HepG2 (cell line): ENCODE data around the gene HAS3. TPM values are rescaled to one million over a fixed set of nuclear protein-coding genes. Genes with fewer than 3 reads are reported as not detected.

ENCODE experiments used
- E2F5 ChIP-seq: sonication (generic); formaldehyde crosslinking; conservative IDR thresholded peaks from 2 replicates; pipeline ENCODE4 v1.4.0; 2020; ENCODE audit warnings: missing genetic modification reagents
- EED ChIP-seq: sonication (generic); formaldehyde crosslinking; IDR thresholded peaks from 2 replicates; pipeline ENCODE4 v1.5.0; 2020; ENCODE audit warnings: mild to moderate bottlenecking, missing genetic modification reagents
- FOXJ3 ChIP-seq: sonication (generic); formaldehyde crosslinking; IDR thresholded peaks from 2 replicates; pipeline ENCODE4 v1.4.0; 2020; ENCODE audit warnings: missing genetic modification reagents, mild to moderate bottlenecking, borderline replicate concordance
- THAP11 ChIP-seq: IDR thresholded peaks from 2 replicates; pipeline ENCODE4 v1.6.1; 2016; ENCODE audit warnings: missing biosample characterization, missing genetic modification reagents
- ZNF350 ChIP-seq: sonication (generic); formaldehyde crosslinking; IDR thresholded peaks from 2 replicates; pipeline ENCODE4 v1.4.0; 2020; ENCODE audit warnings: mild to moderate bottlenecking, low read depth, missing genetic modification reagents, borderline replicate concordance
- ZNF501 ChIP-seq: sonication (generic); formaldehyde crosslinking; IDR thresholded peaks from 2 replicates; pipeline ENCODE4 v1.5.1; 2020; ENCODE audit warnings: mild to moderate bottlenecking, moderate library complexity, missing genetic modification reagents
- ZNF572 ChIP-seq: sonication (generic); formaldehyde crosslinking; IDR thresholded peaks from 2 replicates; pipeline ENCODE4 v1.5.1; 2020; ENCODE audit warnings: mild to moderate bottlenecking, missing genetic modification reagents
- ZNF777 ChIP-seq: sonication (generic); formaldehyde crosslinking; IDR thresholded peaks from 2 replicates; pipeline ENCODE4 v1.4.0; 2020; ENCODE audit warnings: missing genetic modification reagents
- ZNF891 ChIP-seq: sonication (generic); formaldehyde crosslinking; IDR thresholded peaks from 2 replicates; pipeline ENCODE4 v1.5.0; 2020; ENCODE audit warnings: mild to moderate bottlenecking, missing genetic modification reagents
- polyA plus RNA-seq, 8 experiments: library from polyadenylated mRNA; depleted of rRNA in 3 of 8; stranded (reverse) in 7 of 8; unstranded in 1 of 8; fragments of >200 nt; fragmentation: Illumina TruSeq in 4 of 8; extraction: Trizol in 4 of 8; gene quantifications; 2 replicates each; pipeline versions ENCODE4 v1.2.1 to v1.2.3, GENCODE V29; 2011 to 2016; ENCODE audit warnings: low read depth in 4 of 8, missing spikeins in 1 of 8, mixed read lengths in 1 of 8; ENCODE audit not compliant: insufficient read depth in 1 of 8
- total RNA-seq, 5 experiments: library from RNA; depleted of rRNA; stranded (reverse); fragments of >200 nt; fragmentation: Illumina TruSeq; extraction: Trizol; gene quantifications; 2 replicates each; pipeline ENCODE4 v1.2.3, GENCODE V29; 2016; ENCODE audit warnings: low read depth in 1 of 5
- TF ChIP-seq, protein P1 (sequence below): sonication (generic); formaldehyde crosslinking; IDR thresholded peaks from 2 replicates; pipeline ENCODE4 v1.5.1; 2020; ENCODE audit warnings: mild to moderate bottlenecking, missing genetic modification reagents, moderate library complexity
- TF ChIP-seq, protein P2 (sequence below): IDR thresholded peaks from 2 replicates; pipeline ENCODE4 v1.6.1; 2016; ENCODE audit warnings: missing compliant biosample characterization, missing genetic modification reagents, borderline replicate concordance
- TF ChIP-seq, protein P3 (sequence below): sonication (generic); formaldehyde crosslinking; conservative IDR thresholded peaks from 2 replicates; pipeline ENCODE4 v1.8.0; 2022; ENCODE audit warnings: low read depth, missing genetic modification reagents
- TF ChIP-seq, protein P4 (sequence below): sonication (generic); formaldehyde crosslinking; IDR thresholded peaks from 2 replicates; pipeline ENCODE4 v1.4.0; 2020; ENCODE audit warnings: mild to moderate bottlenecking, missing genetic modification reagents

HAS3 gene
- total and polyA plus RNA-seq, 2 of the 13 experiments (the other 11 are each of a cell fraction or from before 2014, with no cell fraction given): 0.04 to 0.30 TPM

DNA sequence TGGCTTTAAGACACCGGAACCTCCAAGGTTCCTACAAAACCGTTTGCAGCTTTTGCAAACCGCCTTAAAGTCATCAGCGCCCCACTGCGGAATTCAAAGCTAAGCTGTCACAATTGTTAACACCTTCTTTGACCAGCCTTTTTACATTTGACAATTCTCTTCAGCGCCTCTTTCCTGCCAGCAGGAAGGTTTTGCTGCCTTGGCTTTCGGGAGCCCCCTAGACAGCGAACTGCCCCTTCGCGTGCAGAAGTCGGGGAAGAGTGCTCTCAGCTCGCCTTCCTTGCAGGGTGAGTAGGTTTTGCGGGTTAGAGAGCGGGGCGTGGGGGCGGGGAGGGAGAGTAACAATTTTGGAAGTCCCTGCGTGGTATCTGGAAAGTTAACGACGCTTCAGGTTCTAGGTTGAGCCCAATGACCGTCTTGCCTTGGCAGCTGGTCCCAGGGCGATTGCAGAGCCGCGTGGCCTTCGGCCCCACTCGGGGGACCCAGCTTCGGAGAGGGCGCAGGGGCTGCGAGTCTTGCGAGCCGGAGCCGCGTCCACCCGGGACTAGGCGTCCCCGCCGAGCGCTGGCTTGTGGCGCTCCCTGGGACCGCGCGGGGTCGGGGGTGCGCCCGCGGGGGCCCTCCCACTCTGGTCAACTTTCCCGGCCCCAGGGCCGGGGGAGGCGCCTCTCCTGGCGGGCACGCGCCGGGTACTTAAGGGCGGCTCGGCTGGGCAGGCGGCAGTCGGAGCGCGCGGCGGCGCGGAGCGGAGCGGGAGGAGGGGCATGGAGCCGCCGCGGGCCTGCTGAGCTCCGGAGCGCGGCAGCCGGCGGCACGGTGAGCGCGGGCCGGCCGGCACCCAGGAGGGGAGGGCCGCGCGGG, at the start of gene HAS3 (continued):
- TF ChIP-seq, protein P1, sequence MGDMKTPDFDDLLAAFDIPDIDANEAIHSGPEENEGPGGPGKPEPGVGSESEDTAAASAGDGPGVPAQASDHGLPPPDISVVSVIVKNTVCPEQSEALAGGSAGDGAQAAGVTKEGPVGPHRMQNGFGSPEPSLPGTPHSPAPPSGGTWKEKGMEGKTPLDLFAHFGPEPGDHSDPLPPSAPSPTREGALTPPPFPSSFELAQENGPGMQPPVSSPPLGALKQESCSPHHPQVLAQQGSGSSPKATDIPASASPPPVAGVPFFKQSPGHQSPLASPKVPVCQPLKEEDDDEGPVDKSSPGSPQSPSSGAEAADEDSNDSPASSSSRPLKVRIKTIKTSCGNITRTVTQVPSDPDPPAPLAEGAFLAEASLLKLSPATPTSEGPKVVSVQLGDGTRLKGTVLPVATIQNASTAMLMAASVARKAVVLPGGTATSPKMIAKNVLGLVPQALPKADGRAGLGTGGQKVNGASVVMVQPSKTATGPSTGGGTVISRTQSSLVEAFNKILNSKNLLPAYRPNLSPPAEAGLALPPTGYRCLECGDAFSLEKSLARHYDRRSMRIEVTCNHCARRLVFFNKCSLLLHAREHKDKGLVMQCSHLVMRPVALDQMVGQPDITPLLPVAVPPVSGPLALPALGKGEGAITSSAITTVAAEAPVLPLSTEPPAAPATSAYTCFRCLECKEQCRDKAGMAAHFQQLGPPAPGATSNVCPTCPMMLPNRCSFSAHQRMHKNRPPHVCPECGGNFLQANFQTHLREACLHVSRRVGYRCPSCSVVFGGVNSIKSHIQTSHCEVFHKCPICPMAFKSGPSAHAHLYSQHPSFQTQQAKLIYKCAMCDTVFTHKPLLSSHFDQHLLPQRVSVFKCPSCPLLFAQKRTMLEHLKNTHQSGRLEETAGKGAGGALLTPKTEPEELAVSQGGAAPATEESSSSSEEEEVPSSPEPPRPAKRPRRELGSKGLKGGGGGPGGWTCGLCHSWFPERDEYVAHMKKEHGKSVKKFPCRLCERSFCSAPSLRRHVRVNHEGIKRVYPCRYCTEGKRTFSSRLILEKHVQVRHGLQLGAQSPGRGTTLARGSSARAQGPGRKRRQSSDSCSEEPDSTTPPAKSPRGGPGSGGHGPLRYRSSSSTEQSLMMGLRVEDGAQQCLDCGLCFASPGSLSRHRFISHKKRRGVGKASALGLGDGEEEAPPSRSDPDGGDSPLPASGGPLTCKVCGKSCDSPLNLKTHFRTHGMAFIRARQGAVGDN (CRISPR knock-in tag): peak; percentile 82
- TF ChIP-seq ZNF891 (CRISPR knock-in tag) (peak; percentile 66), THAP11 (no peak), ZNF777 (CRISPR knock-in tag) (peak; percentile 60; the same call in 1 of the 2 replicates), EED (CRISPR knock-in tag) (no peak), ZNF501 (CRISPR knock-in tag) (peak; percentile 59; the same call in 1 of the 2 replicates), ZNF350 (CRISPR knock-in tag) (no peak), ZNF572 (CRISPR knock-in tag) (peak; percentile 43; the same call in 1 of the 2 replicates), FOXJ3 (CRISPR knock-in tag) (no peak), E2F5 (CRISPR knock-in tag) (0 out of 2 replicates have a peak, but pooled peaks have one; percentile 23)
- TF ChIP-seq, protein P2, sequence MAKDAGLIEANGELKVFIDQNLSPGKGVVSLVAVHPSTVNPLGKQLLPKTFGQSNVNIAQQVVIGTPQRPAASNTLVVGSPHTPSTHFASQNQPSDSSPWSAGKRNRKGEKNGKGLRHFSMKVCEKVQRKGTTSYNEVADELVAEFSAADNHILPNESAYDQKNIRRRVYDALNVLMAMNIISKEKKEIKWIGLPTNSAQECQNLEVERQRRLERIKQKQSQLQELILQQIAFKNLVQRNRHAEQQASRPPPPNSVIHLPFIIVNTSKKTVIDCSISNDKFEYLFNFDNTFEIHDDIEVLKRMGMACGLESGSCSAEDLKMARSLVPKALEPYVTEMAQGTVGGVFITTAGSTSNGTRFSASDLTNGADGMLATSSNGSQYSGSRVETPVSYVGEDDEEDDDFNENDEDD (CRISPR knock-in tag): 0 out of 2 replicates have a peak, but pooled peaks have one; percentile 29
- TF ChIP-seq, protein P3, sequence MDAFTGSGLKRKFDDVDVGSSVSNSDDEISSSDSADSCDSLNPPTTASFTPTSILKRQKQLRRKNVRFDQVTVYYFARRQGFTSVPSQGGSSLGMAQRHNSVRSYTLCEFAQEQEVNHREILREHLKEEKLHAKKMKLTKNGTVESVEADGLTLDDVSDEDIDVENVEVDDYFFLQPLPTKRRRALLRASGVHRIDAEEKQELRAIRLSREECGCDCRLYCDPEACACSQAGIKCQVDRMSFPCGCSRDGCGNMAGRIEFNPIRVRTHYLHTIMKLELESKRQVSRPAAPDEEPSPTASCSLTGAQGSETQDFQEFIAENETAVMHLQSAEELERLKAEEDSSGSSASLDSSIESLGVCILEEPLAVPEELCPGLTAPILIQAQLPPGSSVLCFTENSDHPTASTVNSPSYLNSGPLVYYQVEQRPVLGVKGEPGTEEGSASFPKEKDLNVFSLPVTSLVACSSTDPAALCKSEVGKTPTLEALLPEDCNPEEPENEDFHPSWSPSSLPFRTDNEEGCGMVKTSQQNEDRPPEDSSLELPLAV (CRISPR knock-in tag): no peak
- TF ChIP-seq, protein P4, sequence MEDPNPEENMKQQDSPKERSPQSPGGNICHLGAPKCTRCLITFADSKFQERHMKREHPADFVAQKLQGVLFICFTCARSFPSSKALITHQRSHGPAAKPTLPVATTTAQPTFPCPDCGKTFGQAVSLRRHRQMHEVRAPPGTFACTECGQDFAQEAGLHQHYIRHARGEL: no peak
